Measurements from ENCODE around the gene PPIL1.
"Not testable (repeated sequence)": the region's sequence is repeated elsewhere in the genome, so short reads cannot be mapped to it uniquely, and the experiment has no call there.

PPIL1 gene

GRCh38 chr6:36817176-36817817, 57.3 kb downstream of the PPIL1 start:
- no peak for DNase-seq (ENCODE audit: low read depth in 3 of 3)

- DNase-seq (ENCODE audit: low read depth in 3 of 3): no peak
These were observed 58.5 kb downstream of the PPIL1 start for GRCh38 chr6:36815962-36816735.

- DNase-seq (ENCODE audit: low read depth in 3 of 3): no peak
These were observed 60.4 kb downstream of the PPIL1 start for GRCh38 chr6:36814249-36814648.

- DNase-seq (ENCODE audit: low read depth in 3 of 3): no peak
These were observed 61.1 kb downstream of the PPIL1 start for GRCh38 chr6:36813526-36813925.

- DNase-seq (ENCODE audit: low read depth in 3 of 3): not testable (repeated sequence)
These were observed 61.6 kb downstream of the PPIL1 start for GRCh38 chr6:36813047-36813446.

- DNase-seq (ENCODE audit: low read depth in 3 of 3): no peak
These were observed 64.4 kb downstream of the PPIL1 start for GRCh38 chr6:36809941-36810803.

- no peak for DNase-seq (ENCODE audit: low read depth in 3 of 3)
These were observed 65.4 kb downstream of the PPIL1 start for GRCh38 chr6:36809156-36809555.

GRCh38 chr6:36808634-36809033, 66.0 kb downstream of the PPIL1 start:
- DNase-seq (ENCODE audit: low read depth in 3 of 3): no peak

GRCh38 chr6:36807750-36808149, 66.9 kb downstream of the PPIL1 start:
- DNase-seq (ENCODE audit: low read depth in 3 of 3): no peak

GRCh38 chr6:36807143-36807542, 67.5 kb downstream of the PPIL1 start:
- no peak for DNase-seq (ENCODE audit: low read depth in 3 of 3)

GRCh38 chr6:36805917-36806316, 68.7 kb downstream of the PPIL1 start:
- DNase-seq (ENCODE audit: low read depth in 3 of 3): no peak

GRCh38 chr6:36805096-36805797, 69.4 kb downstream of the PPIL1 start:
- no peak for DNase-seq (ENCODE audit: low read depth in 3 of 3)

All from stimulated activated CD4-positive, alpha-beta T cell treated with anti-CD3 and anti-CD28 coated beads, TNF-alpha, amount 100 ng/mL, for 4 hours (primary cell).